IPS-20b (cell line): Measurements from ENCODE around the gene NT5M.

Experiments
- H3K27ac ChIP-seq: one replicate; pipeline ENCODE4 v1.5.1; 2013; ENCODE audit warnings: low read length
- H3K27me3 ChIP-seq: 2 replicates; pipeline ENCODE4 v1.6.1; 2013; ENCODE audit warnings: mild to moderate bottlenecking, low read length, inconsistent platforms; ENCODE audit not compliant: insufficient read depth
- H3K36me3 ChIP-seq: 2 replicates; pipeline ENCODE4 v1.6.1; 2013; ENCODE audit warnings: low read depth, mild to moderate bottlenecking, inconsistent platforms, low read length, moderate library complexity; ENCODE audit not compliant: insufficient read depth
- H3K4me1 ChIP-seq: 2 replicates; pipeline ENCODE4 v1.6.1; 2013; ENCODE audit warnings: mild to moderate bottlenecking, control low read depth, inconsistent platforms, low read length, moderate library complexity; ENCODE audit not compliant: insufficient read depth
- H3K4me3 ChIP-seq: 2 replicates; pipeline ENCODE4 v1.5.1; 2013; ENCODE audit warnings: mild to moderate bottlenecking, low read length, inconsistent platforms
- H3K9ac ChIP-seq: 2 replicates; pipeline ENCODE4 v1.6.1; 2013; ENCODE audit warnings: low read depth, mild to moderate bottlenecking, inconsistent platforms, low read length, moderate library complexity
- H3K9me3 ChIP-seq: 2 replicates; pipeline ENCODE4 v1.6.1; 2013; ENCODE audit warnings: mild to moderate bottlenecking, low read depth, low read length, inconsistent platforms; ENCODE audit not compliant: insufficient read depth

NT5M gene

DNA sequence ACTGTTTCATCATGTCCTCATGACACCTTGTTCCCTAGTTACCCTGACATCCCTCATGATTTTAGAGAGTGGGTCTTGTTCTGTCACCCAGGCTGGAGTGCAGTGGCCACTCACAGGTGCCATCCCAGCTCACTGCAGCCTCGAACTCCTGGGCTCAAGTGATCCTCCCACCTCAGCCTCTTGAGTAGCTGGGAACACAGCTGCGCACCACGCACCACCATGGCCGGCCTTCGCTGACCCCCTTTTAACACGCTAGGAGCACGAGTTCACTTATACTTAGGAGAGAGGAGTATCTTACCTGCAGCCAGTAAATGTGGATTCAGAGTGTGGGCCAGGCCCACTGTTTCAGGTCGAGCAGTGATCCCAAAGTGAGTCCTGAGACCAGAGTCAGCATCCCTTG is 21.4 kb downstream of the NT5M start:
- Histone ChIP-seq H3K9ac (no peak overlapping the region), H3K9me3 (no peaks in the 10 kb centered on the region), H3K27ac (no peak overlapping the region), H3K4me3 (no peak overlapping the region), H3K27me3 (no peaks in the 10 kb centered on the region), H3K4me1 (no peaks in the 10 kb centered on the region), H3K36me3 (no peaks in the 10 kb centered on the region)

DNA sequence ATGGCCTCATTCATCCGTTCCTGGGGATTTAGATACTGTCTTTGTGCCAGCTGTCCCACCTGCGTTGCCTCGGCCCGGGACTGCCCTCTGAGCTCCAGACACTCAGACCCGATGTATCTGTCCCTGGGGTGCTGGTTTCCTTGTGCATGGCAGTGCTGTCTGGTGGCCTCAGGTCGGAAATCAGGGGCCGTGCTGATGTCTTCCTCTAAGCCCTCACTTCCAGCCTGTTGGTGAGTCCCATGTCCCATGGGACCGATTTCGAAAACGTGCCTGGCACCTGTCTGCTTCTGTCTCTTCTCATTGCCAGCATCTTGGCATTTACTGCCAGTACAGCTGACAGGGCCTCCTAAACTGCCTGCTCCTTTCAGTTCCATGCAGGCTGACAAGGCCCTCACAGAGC is 22.1 kb downstream of the NT5M start:
- Histone ChIP-seq H3K9ac (no peak overlapping the region), H3K4me1 (no peaks in the 10 kb centered on the region), H3K9me3 (no peaks in the 10 kb centered on the region), H3K27ac (no peak overlapping the region), H3K27me3 (no peaks in the 10 kb centered on the region), H3K4me3 (no peak overlapping the region), H3K36me3 (no peaks in the 10 kb centered on the region)

DNA sequence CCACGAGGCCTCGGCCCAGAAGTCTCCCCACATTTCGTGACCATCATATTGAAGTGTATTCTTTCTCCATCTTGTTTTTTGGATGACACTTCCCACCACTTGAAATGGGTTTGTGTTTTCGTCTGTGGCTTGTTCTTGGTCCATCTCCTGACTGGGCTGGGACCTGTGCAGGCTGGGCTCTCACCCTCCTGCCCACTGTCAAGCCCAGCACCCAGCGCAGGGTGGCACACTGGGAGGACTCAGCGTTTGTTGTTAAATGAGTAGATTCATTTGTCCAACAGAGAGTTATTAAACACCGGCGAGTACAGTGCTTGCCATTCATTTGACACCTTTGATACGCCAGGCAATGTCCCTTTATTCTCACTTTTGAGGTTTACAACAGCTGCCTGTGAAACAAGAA is 22.6 kb downstream of the NT5M start:
- H3K27ac ChIP-seq: no peak overlapping the region
- H3K36me3 ChIP-seq: no peaks in the 10 kb centered on the region
- H3K9ac ChIP-seq: no peak overlapping the region
- H3K4me1 ChIP-seq: no peaks in the 10 kb centered on the region
- H3K27me3 ChIP-seq: no peaks in the 10 kb centered on the region
- no peak overlapping the region for H3K4me3 ChIP-seq
- H3K9me3 ChIP-seq: no peaks in the 10 kb centered on the region

DNA sequence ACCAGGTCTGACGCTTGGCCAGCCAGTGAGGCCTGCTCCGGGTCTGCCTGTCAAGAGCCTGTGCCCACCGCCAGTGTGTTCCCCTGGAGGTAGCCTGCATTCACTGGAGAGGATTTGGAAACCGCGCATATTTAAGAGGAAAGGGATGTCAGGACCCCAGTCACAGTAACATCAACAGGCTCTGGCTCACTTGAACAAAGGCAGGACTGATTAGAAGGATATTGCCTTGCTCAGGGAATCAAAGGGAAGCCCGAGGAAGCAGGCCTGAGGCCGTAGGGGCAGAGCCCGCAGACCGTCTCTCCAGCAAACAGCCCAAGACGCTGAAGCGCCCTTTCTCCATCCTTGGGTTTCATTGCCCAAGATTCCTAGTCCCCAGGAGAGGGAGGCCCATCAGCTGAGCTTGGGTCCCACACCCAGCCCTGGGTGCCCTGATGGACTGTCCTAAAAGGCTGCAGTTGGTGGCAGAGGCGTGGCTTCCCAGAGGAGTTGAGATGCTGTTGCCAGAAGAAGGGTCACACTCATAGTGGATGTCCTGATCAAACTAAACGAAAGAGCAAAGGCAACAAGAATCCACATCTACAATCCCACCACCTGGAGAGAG is 23.2 kb downstream of the NT5M start:
- Histone ChIP-seq H3K9me3 (no peaks in the 10 kb centered on the region), H3K9ac (no peak overlapping the region), H3K4me1 (no peaks in the 10 kb centered on the region), H3K27me3 (no peaks in the 10 kb centered on the region), H3K36me3 (no peaks in the 10 kb centered on the region), H3K27ac (no peak overlapping the region), H3K4me3 (no peak overlapping the region)

DNA sequence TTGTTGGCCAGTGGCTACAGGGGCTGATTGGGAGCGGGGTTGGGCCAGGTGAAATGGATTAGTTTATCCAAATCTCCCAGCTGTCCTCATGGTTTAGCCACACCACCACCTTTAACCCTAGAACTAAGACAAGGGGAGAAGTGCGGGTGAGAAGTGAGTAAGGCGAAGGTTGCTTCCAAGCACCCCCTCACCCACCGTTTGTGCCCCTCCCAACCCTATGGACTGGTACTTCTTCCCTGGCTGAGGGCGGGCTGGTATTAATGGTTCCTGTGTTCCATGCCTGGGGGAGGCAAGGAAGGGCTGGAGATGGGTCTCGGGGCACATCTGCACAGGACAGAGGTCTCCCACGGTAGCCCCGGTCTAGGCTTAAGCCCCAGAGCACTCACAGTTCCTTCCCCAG is 25.1 kb downstream of the NT5M start:
- no peaks in the 10 kb centered on the region; the same call in 1 of the 2 replicates for H3K9me3 ChIP-seq
- no peaks in the 10 kb centered on the region for H3K27me3 ChIP-seq
- H3K27ac ChIP-seq: no peak overlapping the region
- H3K4me3 ChIP-seq: no peak overlapping the region
- no peaks in the 10 kb centered on the region for H3K36me3 ChIP-seq
- H3K4me1 ChIP-seq: no peaks in the 10 kb centered on the region
- no peak overlapping the region for H3K9ac ChIP-seq

DNA sequence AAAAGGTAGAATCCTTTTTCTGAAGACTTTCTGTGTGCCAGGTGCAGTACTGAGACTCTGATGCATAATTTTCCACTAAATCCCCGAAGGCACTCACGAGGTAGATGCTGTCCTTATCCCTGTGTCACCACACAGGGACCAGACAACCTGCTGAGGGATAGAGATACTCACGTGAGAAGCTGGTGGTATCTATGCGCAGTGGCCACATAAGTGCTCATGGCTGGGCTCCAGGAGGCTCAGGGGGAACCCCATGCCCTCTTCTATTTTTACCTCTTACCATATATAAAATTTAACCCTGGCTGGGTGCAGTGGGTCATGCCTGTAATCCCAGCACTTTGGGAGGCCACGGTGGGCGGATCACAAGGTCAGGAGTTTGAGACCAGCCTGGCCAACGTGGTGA is 38.3 kb downstream of the NT5M start:
- Histone ChIP-seq H3K36me3 (no peaks in the 10 kb centered on the region), H3K9me3 (no peaks in the 10 kb centered on the region), H3K27ac (no peak overlapping the region), H3K9ac (no peak overlapping the region), H3K27me3 (no peaks in the 10 kb centered on the region), H3K4me1 (no peaks in the 10 kb centered on the region), H3K4me3 (no peak overlapping the region)

DNA sequence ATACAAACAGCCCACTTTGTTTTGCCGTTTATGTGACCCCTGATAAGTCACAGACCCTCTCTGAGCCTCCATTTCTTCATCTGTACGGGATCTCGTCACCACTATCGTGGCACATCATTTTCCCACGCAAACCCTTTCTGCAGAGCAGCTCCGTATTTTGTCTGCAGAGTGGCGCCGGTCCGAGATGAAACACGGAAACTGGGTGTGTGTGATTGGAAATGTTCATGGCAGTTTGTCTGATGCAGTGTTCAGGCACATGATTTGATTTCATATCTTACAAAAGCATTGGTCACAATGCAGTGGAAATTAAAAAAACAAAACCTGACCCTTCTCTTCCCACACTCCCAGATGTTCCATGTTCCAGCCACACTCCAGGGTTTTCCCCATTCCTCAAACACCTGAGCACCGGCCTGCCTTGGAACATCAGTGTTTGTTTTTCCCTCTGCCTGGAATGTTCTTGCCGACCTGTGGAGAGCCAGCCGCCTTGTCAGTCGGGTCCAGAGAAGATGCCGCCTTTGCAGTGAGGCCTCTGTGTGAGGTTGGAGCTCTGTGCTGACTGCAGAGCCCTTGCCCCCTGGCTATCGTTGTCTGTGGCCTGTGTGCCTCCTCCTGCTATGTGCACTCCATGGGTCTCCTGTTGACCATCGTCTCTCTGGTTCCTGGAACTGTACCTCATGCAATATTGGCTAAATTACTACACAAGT is 39.2 kb downstream of the NT5M start:
- Histone ChIP-seq H3K9ac (no peak overlapping the region), H3K27me3 (no peaks in the 10 kb centered on the region), H3K4me3 (no peak overlapping the region), H3K36me3 (no peaks in the 10 kb centered on the region), H3K4me1 (no peaks in the 10 kb centered on the region), H3K27ac (no peak overlapping the region), H3K9me3 (no peaks in the 10 kb centered on the region)

DNA sequence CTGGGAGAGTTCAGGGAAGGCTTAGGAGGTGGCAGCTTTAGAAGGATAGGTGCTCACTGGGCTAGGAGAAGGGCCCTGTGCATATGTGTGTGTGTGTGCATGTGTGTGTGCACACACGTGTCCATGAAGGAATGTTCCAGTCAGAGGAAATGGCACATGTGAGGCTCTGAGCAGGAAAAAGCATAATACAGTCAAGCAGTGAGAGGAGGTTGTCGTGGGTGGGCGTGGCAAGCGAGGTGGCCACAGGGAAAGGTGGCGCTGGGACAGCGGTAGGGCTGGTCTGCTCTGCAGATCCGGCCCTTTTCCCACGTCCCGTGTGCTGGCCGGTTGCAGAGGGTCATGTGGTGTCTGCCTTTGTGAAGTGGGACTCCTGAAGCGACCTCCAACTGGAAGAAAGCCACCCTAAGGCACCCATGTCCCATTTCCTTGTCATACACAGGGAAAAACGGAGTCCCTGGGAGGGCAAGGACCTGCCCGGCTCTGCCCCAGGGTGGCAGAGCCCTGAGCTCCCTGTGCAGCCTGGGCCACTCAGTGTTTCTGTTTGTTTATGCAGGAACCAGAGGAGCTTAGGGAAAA is 40.1 kb downstream of the NT5M start:
- H3K36me3 ChIP-seq: no peaks in the 10 kb centered on the region
- no peaks in the 10 kb centered on the region for H3K27me3 ChIP-seq
- no peak overlapping the region for H3K27ac ChIP-seq
- H3K4me3 ChIP-seq: no peak overlapping the region
- no peaks in the 10 kb centered on the region for H3K4me1 ChIP-seq
- no peaks in the 10 kb centered on the region for H3K9me3 ChIP-seq
- H3K9ac ChIP-seq: no peak overlapping the region

DNA sequence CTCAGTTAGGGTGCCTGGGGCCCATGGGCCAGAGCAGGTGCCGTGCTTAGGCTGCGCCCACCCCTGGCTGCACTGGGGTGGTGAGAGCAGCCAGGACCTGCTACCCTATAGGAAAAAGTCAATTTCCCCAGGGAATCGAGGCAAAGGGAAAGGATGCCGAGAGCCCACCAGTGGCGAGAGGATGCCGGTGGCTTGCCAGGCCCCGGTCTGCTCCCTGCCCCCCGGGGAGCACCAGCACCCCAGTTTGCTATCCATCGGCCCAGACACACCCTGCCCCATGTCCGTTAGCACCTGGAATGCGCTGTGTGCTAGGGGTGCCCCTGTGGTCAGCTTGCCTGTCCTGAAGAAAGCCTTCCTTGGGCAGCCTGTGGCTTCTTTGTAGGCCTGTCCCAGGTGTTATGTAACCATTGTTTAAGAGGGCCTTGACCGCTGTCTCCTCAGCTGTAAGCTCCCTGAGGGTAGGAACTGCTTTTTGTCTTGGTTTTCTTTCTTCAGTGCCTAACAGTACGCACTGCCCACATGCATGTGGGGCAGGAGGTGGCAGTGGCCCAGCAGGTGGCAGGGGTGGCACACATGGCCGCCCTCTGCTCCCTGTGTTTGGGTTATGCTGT is 40.8 kb downstream of the NT5M start:
- Histone ChIP-seq H3K4me3 (no peak overlapping the region), H3K4me1 (no peaks in the 10 kb centered on the region), H3K27me3 (no peaks in the 10 kb centered on the region), H3K36me3 (no peaks in the 10 kb centered on the region), H3K9me3 (no peaks in the 10 kb centered on the region), H3K27ac (no peak overlapping the region), H3K9ac (no peak overlapping the region)

DNA sequence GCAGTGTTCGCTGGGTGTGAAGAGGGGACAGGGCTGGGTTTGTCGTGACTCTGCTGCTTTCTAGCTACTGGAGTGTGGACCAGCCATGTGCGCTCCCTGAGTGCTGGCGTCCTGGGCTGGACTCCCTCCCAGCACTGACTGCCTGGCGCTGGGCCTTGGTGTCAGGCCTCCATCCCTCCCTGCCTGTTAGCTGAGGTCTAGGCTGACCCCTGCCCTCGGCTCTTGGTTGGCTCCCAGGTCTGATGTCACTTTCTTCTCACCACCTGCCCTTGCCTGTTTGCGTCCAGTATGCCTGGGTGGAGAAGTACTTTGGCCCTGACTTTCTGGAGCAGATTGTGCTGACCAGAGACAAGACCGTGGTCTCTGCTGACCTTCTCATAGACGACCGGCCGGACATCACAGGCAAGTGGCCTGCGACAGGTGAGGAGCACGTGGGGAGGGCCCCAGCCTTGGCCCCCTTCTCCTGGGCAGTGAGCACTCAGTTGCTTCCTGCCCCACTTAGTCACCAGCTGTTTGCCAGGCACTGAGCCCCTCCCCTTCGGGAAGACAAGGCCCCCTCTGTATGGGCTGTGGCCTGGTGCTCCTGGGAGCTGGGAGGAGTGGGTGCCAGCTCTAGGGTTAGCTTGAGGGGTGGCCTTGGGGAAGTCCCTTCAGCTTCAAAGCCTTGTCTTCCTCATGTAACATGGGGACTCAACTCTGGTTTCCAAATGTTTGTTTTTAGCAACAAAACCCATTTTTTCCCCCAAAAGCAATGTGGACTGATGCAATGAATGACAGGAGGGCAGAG is 41.5 kb downstream of the NT5M start:
- Histone ChIP-seq H3K4me1 (no peaks in the 10 kb centered on the region), H3K27me3 (no peaks in the 10 kb centered on the region), H3K4me3 (no peak overlapping the region), H3K27ac (no peak overlapping the region), H3K9me3 (no peaks in the 10 kb centered on the region), H3K36me3 (no peaks in the 10 kb centered on the region), H3K9ac (no peak overlapping the region)

DNA sequence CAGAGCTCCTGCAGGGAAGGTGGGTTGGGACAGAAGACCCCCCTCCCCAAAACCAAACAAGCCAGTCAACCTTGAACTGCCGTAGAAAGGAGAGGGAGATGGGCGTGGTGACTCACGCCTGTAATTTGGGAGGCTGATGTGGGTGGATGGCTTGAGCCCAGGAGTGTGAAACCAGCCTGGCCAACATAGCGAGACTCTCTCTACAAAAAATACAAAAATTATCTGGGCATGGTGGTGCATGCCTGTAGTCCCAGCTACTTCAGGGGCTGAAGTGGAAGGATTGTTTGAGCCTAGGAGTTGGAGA is 42.1 kb downstream of the NT5M start:
- no peak overlapping the region for H3K27ac ChIP-seq
- H3K4me3 ChIP-seq: no peak overlapping the region
- H3K9me3 ChIP-seq: no peaks in the 10 kb centered on the region
- no peaks in the 10 kb centered on the region for H3K36me3 ChIP-seq
- no peaks in the 10 kb centered on the region for H3K27me3 ChIP-seq
- no peak overlapping the region for H3K9ac ChIP-seq
- no peaks in the 10 kb centered on the region for H3K4me1 ChIP-seq
